ENCODE measurements around the gene VSIG10L.
A peak's percentile ranks its signal among the peaks of the same experiment; 100 is the strongest.

VSIG10L gene

GRCh38 chr19:51370230-51370629, 28.3 kb upstream of the VSIG10L start:
- no peak overlapping the region for H3K4me3 ChIP-seq (ENCODE audit: low read depth, low read length)
- DNase-seq (ENCODE audit: low read depth), result no peak
- TF ChIP-seq, protein P1, sequence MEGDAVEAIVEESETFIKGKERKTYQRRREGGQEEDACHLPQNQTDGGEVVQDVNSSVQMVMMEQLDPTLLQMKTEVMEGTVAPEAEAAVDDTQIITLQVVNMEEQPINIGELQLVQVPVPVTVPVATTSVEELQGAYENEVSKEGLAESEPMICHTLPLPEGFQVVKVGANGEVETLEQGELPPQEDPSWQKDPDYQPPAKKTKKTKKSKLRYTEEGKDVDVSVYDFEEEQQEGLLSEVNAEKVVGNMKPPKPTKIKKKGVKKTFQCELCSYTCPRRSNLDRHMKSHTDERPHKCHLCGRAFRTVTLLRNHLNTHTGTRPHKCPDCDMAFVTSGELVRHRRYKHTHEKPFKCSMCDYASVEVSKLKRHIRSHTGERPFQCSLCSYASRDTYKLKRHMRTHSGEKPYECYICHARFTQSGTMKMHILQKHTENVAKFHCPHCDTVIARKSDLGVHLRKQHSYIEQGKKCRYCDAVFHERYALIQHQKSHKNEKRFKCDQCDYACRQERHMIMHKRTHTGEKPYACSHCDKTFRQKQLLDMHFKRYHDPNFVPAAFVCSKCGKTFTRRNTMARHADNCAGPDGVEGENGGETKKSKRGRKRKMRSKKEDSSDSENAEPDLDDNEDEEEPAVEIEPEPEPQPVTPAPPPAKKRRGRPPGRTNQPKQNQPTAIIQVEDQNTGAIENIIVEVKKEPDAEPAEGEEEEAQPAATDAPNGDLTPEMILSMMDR (IDR thresholded peaks at IDR 0.05; ENCODE audit: insufficient read depth, low read depth, low read length, missing control alignments), result no peak

- DNase-seq (ENCODE audit: low read depth), result no peak
- peak within 1 kb of the TSS; percentile 93 for H3K4me3 ChIP-seq (ENCODE audit: low read depth, low read length)
- TF ChIP-seq, protein P1 (IDR thresholded peaks at IDR 0.05; ENCODE audit: insufficient read depth, low read depth, low read length, missing control alignments), result no peak
Measured at GRCh38 chr19:51368366-51369282, 26.7 kb upstream of the VSIG10L start, which contains the start of gene CLDND2. Gene CLDND2, minus strand, starts transcription at chr19:51369003. Its CDS starts 426 bp downstream, at chr19:51368577.

DNA sequence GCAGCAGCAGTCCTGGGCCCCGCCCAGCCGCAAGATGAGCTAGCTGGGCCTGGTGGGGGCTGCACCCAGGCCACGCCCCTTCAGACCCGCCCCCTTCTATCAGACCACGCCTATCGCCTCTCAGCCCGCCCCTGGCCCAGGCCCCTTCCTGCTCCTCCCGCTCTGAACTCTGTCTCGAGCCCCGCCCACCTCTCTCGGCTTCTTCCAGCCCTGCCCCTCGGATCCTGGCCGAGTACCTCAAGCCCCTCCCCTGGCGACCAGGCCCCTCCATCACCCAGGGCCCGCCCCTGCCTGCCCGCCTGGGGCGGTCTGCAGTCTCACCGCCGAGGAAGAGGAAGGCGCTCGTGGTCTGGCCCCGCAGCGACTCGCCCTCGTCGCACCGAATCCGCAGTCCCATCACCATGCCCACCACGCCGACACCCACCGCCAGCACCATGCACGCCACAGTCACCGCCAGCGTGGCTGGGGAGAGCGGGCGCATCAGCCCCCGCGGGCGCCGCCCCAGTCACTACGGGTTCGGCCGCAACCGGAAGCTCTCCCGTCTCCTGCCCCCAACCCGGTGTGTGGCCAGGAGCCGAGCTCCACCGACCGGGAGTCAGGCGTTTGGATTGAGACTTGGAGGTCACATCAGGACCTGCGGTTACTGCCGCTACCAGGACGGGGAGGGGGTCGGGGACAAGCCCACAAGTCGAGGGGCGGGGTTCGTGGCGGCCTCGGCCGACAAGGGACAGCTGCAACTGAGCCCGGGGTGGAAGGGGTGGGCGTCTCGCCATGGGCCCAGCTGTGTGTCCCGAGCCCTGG, 25.8 kb upstream of the VSIG10L start:
- TF ChIP-seq, protein P1 (IDR thresholded peaks at IDR 0.05; ENCODE audit: insufficient read depth, low read depth, low read length, missing control alignments), result no peak
- peak; percentile 100 for DNase-seq (ENCODE audit: low read depth)
- peak overlapping the region; percentile 93 for H3K4me3 ChIP-seq (ENCODE audit: low read depth, low read length)

GRCh38 chr19:51367255-51367564, 25.3 kb upstream of the VSIG10L start:
- H3K4me3 ChIP-seq (ENCODE audit: low read depth, low read length), result peak overlapping the region; percentile 93
- no peak for DNase-seq (ENCODE audit: low read depth)
- TF ChIP-seq, protein P1 (IDR thresholded peaks at IDR 0.05; ENCODE audit: insufficient read depth, low read depth, low read length, missing control alignments), result no peak

GRCh38 chr19:51366389-51367254, 24.7 kb upstream of the VSIG10L start:
- H3K4me3 ChIP-seq (ENCODE audit: low read depth, low read length), result peak overlapping the region; percentile 93
- TF ChIP-seq, protein P1 (IDR thresholded peaks at IDR 0.05; ENCODE audit: insufficient read depth, low read depth, low read length, missing control alignments), result no peak
- peak; percentile 98 for DNase-seq (ENCODE audit: low read depth)

GRCh38 chr19:51365965-51366388, 24.0 kb upstream of the VSIG10L start, which contains the start of gene ETFB:
Gene ETFB, minus strand, starts transcription at chr19:51366388. Its CDS starts 62 bp downstream, at chr19:51366326.
- DNase-seq (ENCODE audit: low read depth), result no peak
- H3K4me3 ChIP-seq (ENCODE audit: low read depth, low read length), result peak within 1 kb of the TSS; percentile 93
- TF ChIP-seq, protein P1 (IDR thresholded peaks at IDR 0.05; ENCODE audit: insufficient read depth, low read depth, low read length, missing control alignments), result no peak
